ENCODE results near the gene GSTA1. TPM values are rescaled to one million over a fixed set of nuclear protein-coding genes. Genes with fewer than 3 reads are reported as not detected.

Gene GSTA1
- total RNA-seq, 1 experiment from 2014 or later: not detected

DNA sequence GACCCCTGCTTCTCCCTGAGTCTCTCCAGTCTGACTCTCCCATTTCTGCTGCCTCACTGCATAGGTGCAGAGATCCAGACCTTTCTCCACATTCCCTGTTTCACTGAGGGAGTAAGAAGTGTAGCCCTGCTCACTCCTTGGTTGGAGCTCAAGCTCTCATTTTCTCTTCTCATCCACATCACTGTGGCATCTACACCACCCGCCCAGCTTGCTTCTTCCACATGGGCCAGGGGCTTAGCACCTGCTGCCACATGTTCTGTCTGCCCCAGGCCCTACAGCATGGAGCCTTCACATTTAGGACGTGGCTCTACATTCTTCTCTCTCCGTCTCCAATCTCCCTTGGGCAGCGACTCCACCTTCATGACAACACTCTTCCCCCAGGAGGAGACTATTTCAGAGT, 45.5 kb upstream of the GSTA1 start:
- Histone ChIP-seq H3K27me3 (ENCODE audit: insufficient read depth, low read length) (no peaks in the 10 kb centered on the region), H3K18ac (ENCODE audit: insufficient read length, low read depth, low read length) (no peak overlapping the region), H3K4me2 (ENCODE audit: insufficient read depth, insufficient read length, low read length) (no peak overlapping the region), H3T11ph (ENCODE audit: low read length) (no peak overlapping the region), H3K4ac (ENCODE audit: low read depth, low read length) (no peak overlapping the region), H4K8ac (replicated peaks; ENCODE audit: insufficient read length, low read depth, low read length) (no peak overlapping the region), H3K23me2 (ENCODE audit: insufficient read length, low read depth, low read length, poor library complexity, severe bottlenecking) (no peaks in the 10 kb centered on the region), H2BK5ac (ENCODE audit: insufficient read length, low read length) (no peak overlapping the region), H2BK20ac (ENCODE audit: low read depth, low read length, poor library complexity, severe bottlenecking) (no peak overlapping the region), H3K9me3 (ENCODE audit: control insufficient read depth, low read depth, low read length) (no peaks in the 10 kb centered on the region), H3K79me2 (ENCODE audit: insufficient read depth, low read length) (no peaks in the 10 kb centered on the region), H3K56ac (ENCODE audit: insufficient read length, low read depth, low read length) (no peak overlapping the region), H3K4me1 (ENCODE audit: insufficient read depth, low read length) (no peaks in the 10 kb centered on the region), H4K20me1 (ENCODE audit: control insufficient read depth, insufficient read depth, insufficient read length) (no peaks in the 10 kb centered on the region), H3K9ac (ENCODE audit: extremely low read depth, insufficient read length, low read length) (no peak overlapping the region), H2BK12ac (ENCODE audit: insufficient read length, low read depth, low read length) (no peak overlapping the region), H3K27ac (ENCODE audit: insufficient read length, low read depth, low read length) (no peak overlapping the region), H2BK15ac (ENCODE audit: low read depth, low read length) (no peak overlapping the region), H3K79me1 (ENCODE audit: insufficient read depth, low read depth, low read length, poor library complexity, severe bottlenecking) (no peaks in the 10 kb centered on the region), H3K23ac (ENCODE audit: insufficient read length, low read depth, low read length) (no peak overlapping the region), H2BK120ac (ENCODE audit: low read depth, low read length, poor library complexity, severe bottlenecking) (no peak overlapping the region), H2AK5ac (ENCODE audit: insufficient read length, low read length) (no peak overlapping the region), H3K14ac (ENCODE audit: insufficient read depth, low read length) (no peak overlapping the region), H4K91ac (ENCODE audit: insufficient read length, low read depth, low read length) (no peak overlapping the region), H2AFZ (ENCODE audit: low read length) (no peak overlapping the region), H4K5ac (ENCODE audit: insufficient read length, low read depth, low read length) (no peak overlapping the region)
- H3K36me3 Mint-ChIP-seq (ENCODE audit: insufficient read depth in 1 of 3, low read depth in 3 of 3): peaks cover 0 to 14% (median 5%) of the 10 kb centered on the region in 3 experiments; a peak in 6 of 7 replicates
- no peak overlapping the region for H3K27ac Mint-ChIP-seq
- no peaks in the 10 kb centered on the region; a peak in 1 of 4 replicates for H3K4me1 Mint-ChIP-seq
- TF ChIP-seq, protein P1, sequence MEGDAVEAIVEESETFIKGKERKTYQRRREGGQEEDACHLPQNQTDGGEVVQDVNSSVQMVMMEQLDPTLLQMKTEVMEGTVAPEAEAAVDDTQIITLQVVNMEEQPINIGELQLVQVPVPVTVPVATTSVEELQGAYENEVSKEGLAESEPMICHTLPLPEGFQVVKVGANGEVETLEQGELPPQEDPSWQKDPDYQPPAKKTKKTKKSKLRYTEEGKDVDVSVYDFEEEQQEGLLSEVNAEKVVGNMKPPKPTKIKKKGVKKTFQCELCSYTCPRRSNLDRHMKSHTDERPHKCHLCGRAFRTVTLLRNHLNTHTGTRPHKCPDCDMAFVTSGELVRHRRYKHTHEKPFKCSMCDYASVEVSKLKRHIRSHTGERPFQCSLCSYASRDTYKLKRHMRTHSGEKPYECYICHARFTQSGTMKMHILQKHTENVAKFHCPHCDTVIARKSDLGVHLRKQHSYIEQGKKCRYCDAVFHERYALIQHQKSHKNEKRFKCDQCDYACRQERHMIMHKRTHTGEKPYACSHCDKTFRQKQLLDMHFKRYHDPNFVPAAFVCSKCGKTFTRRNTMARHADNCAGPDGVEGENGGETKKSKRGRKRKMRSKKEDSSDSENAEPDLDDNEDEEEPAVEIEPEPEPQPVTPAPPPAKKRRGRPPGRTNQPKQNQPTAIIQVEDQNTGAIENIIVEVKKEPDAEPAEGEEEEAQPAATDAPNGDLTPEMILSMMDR (conservative IDR thresholded peaks at IDR 0.05): no peak
- DNase-seq: no peak
- H3K4me3 Mint-ChIP-seq: no peak overlapping the region
- H3K27me3 Mint-ChIP-seq (ENCODE audit: low read depth): peaks cover 6% of the 10 kb centered on the region
- H3K9me3 Mint-ChIP-seq: peaks cover 15 to 23% of the 10 kb centered on the region in 2 experiments
- WGBS (ENCODE audit: extremely low coverage, insufficient read length, low lambda C conversion rate): no CpG with 5 or more reads among the region's 4 CpGs

Measured in H9 (cell line).